SH-SY5Y (cell line): ENCODE measurements around the gene GABRG3.

Experiments used
- GATA2 ChIP-seq: IDR thresholded peaks from 2 replicates; pipeline ENCODE4 v1.6.1; 2011; ENCODE audit warnings: mild to moderate bottlenecking, low read depth, low read length
- GATA3 ChIP-seq: IDR thresholded peaks from 2 replicates; pipeline ENCODE4 v1.6.1; 2011; ENCODE audit warnings: low read depth, mild to moderate bottlenecking, low read length, moderate library complexity

DNA sequence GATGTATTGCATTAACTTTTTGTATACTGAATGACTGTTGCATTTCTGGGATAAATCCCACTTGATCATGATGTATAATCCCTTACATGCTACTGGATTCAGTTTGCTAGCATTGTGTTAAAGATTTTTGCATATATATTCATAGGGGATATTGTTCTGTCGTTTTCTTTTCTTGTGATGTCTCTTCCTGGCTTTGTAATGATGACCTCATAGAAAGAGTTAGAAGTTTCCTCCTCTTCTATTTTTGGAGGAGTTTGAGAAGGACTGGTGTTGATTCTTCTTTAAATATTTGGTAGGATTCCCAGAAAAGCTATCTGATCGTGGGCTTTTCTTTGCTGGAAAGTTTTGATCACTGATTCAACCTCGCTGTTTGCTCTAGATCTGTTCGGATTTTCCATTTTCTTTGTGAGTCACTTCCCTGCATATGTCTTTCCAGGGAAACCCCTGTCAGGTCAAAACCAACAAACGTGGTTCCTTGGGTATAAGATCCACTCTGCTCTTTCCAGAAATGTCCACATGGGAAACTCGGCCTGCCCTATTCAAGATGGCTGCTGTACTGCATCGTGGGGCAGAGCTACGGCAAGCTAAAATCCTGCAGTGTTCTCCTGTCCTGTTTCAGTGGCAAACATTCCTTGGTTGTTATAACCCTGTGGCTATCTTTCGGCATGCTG lies 120.4 kb downstream of the GABRG3 start:
- no peak for TF ChIP-seq GATA3
- no peak for TF ChIP-seq GATA2
